Measurements from ENCODE around the gene CEMIP.

The CEMIP gene

GRCh38 chr15:80970658-80971057 is 191.5 kb downstream of the CEMIP start:
- H3K4me1 ChIP-seq: no peaks in the 10 kb centered on the region
- H3K9me3 ChIP-seq (replicated peaks in 1 of 11): peaks cover under 1 to 4% (median 2%) of the 10 kb centered on the region in 11 experiments; a peak in 13 of 22 replicates
- H4K20me1 ChIP-seq: peaks cover 12 to 52% (median 42%) of the 10 kb centered on the region in 11 experiments; a peak in 19 of 22 replicates
- peaks cover 38 to 81% (median 54%) of the 10 kb centered on the region in 11 experiments for H3K36me3 ChIP-seq
- no peak for TF ChIP-seq Cebpa-rat (IDR thresholded peaks at IDR 0.05)
- no peak overlapping the region for H3K27ac ChIP-seq
- H3K4me2 ChIP-seq: no peak overlapping the region
- no peaks in the 10 kb centered on the region for H3K27me3 ChIP-seq
- no peak overlapping the region for H3K9ac ChIP-seq
- H3K4me3 ChIP-seq: no peak overlapping the region

GRCh38 chr15:80971143-80971542 is 192.0 kb downstream of the CEMIP start:
- Histone ChIP-seq H3K27ac (no peak overlapping the region), H3K4me2 (no peak overlapping the region), H3K9me3 (replicated peaks in 1 of 11) (no peaks in the 10 kb centered on the region; a peak in 1 of 22 replicates), H4K20me1 (peaks cover 14 to 57% (median 47%) of the 10 kb centered on the region in 11 experiments; a peak in 19 of 22 replicates), H3K36me3 (peaks cover 37 to 81% (median 59%) of the 10 kb centered on the region in 11 experiments), H3K27me3 (no peaks in the 10 kb centered on the region), H3K4me3 (no peak overlapping the region), H3K4me1 (no peaks in the 10 kb centered on the region; a peak in 1 of 20 replicates), H3K9ac (0 out of 22 replicates have a peak overlapping the region, but pooled peaks of 1 of the 11 experiments have one; percentile 4)
- no peak for TF ChIP-seq Cebpa-rat (IDR thresholded peaks at IDR 0.05)

- Histone ChIP-seq H3K27me3 (no peaks in the 10 kb centered on the region), H3K27ac (no peak overlapping the region), H4K20me1 (peaks cover 23 to 68% (median 59%) of the 10 kb centered on the region in 11 experiments; a peak in 20 of 22 replicates), H3K4me2 (no peak overlapping the region), H3K4me3 (no peak overlapping the region), H3K36me3 (peaks cover 45 to 81% (median 61%) of the 10 kb centered on the region in 11 experiments), H3K9ac (no peak overlapping the region), H3K4me1 (peaks cover 0 to 5% (median 0%) of the 10 kb centered on the region in 10 experiments; a peak in 2 of 20 replicates), H3K9me3 (replicated peaks in 1 of 11) (no peaks in the 10 kb centered on the region)
- no peak for TF ChIP-seq Cebpa-rat (IDR thresholded peaks at IDR 0.05)
Observed at GRCh38 chr15:80972276-80972675, 193.1 kb downstream of the CEMIP start.

GRCh38 chr15:80974914-80975313 is 195.7 kb downstream of the CEMIP start:
- H3K4me1 ChIP-seq: peaks cover 0 to 25% (median 0%) of the 10 kb centered on the region in 10 experiments; a peak in 4 of 20 replicates
- H3K36me3 ChIP-seq: peaks cover 49 to 81% (median 62%) of the 10 kb centered on the region in 11 experiments
- no peak overlapping the region for H3K4me2 ChIP-seq
- no peak overlapping the region for H3K27ac ChIP-seq
- TF ChIP-seq Cebpa-rat (IDR thresholded peaks at IDR 0.05): no peak
- no peak overlapping the region for H3K4me3 ChIP-seq
- H3K9ac ChIP-seq: no peak overlapping the region
- H4K20me1 ChIP-seq: peaks cover 40 to 95% (median 80%) of the 10 kb centered on the region in 11 experiments; a peak in 21 of 22 replicates
- no peaks in the 10 kb centered on the region for H3K27me3 ChIP-seq
- no peaks in the 10 kb centered on the region for H3K9me3 ChIP-seq (replicated peaks in 1 of 11)

GRCh38 chr15:80976851-80977250 is 197.7 kb downstream of the CEMIP start:
- no peak overlapping the region for H3K27ac ChIP-seq
- H3K4me1 ChIP-seq: peaks cover 0 to 29% (median 0%) of the 10 kb centered on the region in 10 experiments; a peak in 5 of 20 replicates
- no peak overlapping the region for H3K4me2 ChIP-seq
- no peaks in the 10 kb centered on the region for H3K27me3 ChIP-seq
- no peaks in the 10 kb centered on the region for H3K9me3 ChIP-seq (replicated peaks in 1 of 11)
- no peak overlapping the region for H3K4me3 ChIP-seq
- peaks cover 63 to 95% (median 80%) of the 10 kb centered on the region in 11 experiments for H3K36me3 ChIP-seq
- no peak for TF ChIP-seq Cebpa-rat (IDR thresholded peaks at IDR 0.05)
- no peak overlapping the region for H3K9ac ChIP-seq
- H4K20me1 ChIP-seq: peaks cover 37 to 92% (median 70%) of the 10 kb centered on the region in 11 experiments; a peak in 21 of 22 replicates

- Histone ChIP-seq H3K36me3 (peaks cover 70 to 96% (median 88%) of the 10 kb centered on the region in 11 experiments), H3K9me3 (replicated peaks in 1 of 11) (no peaks in the 10 kb centered on the region)
Observed at GRCh38 chr15:80977627-80978036, 198.5 kb downstream of the CEMIP start.

GRCh38 chr15:80978685-80979329 is 199.6 kb downstream of the CEMIP start:
- no peaks in the 10 kb centered on the region for H3K27me3 ChIP-seq
- H3K4me2 ChIP-seq: no peak overlapping the region
- peaks cover 55 to 92% (median 78%) of the 10 kb centered on the region in 11 experiments; a peak in 21 of 22 replicates for H4K20me1 ChIP-seq
- no peak overlapping the region for H3K4me3 ChIP-seq
- TF ChIP-seq Cebpa-rat (IDR thresholded peaks at IDR 0.05): no peak
- peaks cover 0 to 47% (median 0%) of the 10 kb centered on the region in 10 experiments; a peak in 6 of 20 replicates for H3K4me1 ChIP-seq
- H3K9me3 ChIP-seq (replicated peaks in 1 of 11): no peaks in the 10 kb centered on the region
- no peak overlapping the region for H3K27ac ChIP-seq
- peaks cover 63 to 95% (median 84%) of the 10 kb centered on the region in 11 experiments for H3K36me3 ChIP-seq
- no peak overlapping the region for H3K9ac ChIP-seq

More at GRCh38 chr15:80977627-80978036, 198.5 kb downstream of the CEMIP start:
- TF ChIP-seq Cebpa-rat (IDR thresholded peaks at IDR 0.05): no peak
- Histone ChIP-seq H4K20me1 (peaks cover 45 to 92% (median 75%) of the 10 kb centered on the region in 11 experiments; a peak in 21 of 22 replicates), H3K27me3 (no peaks in the 10 kb centered on the region), H3K4me3 (no peak overlapping the region), H3K4me2 (peak overlapping the region in 2 of 11 experiments; percentile 5 to 37; a peak in 2 of 22 replicates), H3K9ac (no peak overlapping the region), H3K4me1 (peaks cover 0 to 37% (median 0%) of the 10 kb centered on the region in 10 experiments; a peak in 5 of 20 replicates), H3K27ac (no peak overlapping the region)

- H3K4me2 ChIP-seq: no peak overlapping the region
- no peaks in the 10 kb centered on the region for H3K9me3 ChIP-seq (replicated peaks in 1 of 11)
- H3K36me3 ChIP-seq: peaks cover 60 to 90% (median 80%) of the 10 kb centered on the region in 11 experiments
- H3K27ac ChIP-seq: no peak overlapping the region
- no peak overlapping the region for H3K9ac ChIP-seq
- H3K27me3 ChIP-seq: no peaks in the 10 kb centered on the region
- peaks cover 57 to 94% (median 82%) of the 10 kb centered on the region in 11 experiments; a peak in 21 of 22 replicates for H4K20me1 ChIP-seq
- H3K4me1 ChIP-seq: peaks cover 0 to 55% (median 7%) of the 10 kb centered on the region in 10 experiments; a peak in 13 of 20 replicates
- no peak overlapping the region for H3K4me3 ChIP-seq
- no peak for TF ChIP-seq Cebpa-rat (IDR thresholded peaks at IDR 0.05)
Observed at GRCh38 chr15:80979538-80980200, 200.5 kb downstream of the CEMIP start.

- Histone ChIP-seq H3K4me2 (no peak overlapping the region), H3K36me3 (peaks cover 47 to 78% (median 73%) of the 10 kb centered on the region in 11 experiments), H3K9ac (no peak overlapping the region), H3K9me3 (replicated peaks in 1 of 11) (no peaks in the 10 kb centered on the region), H4K20me1 (peaks cover 44 to 95% (median 83%) of the 10 kb centered on the region in 11 experiments; a peak in 21 of 22 replicates), H3K4me3 (no peak overlapping the region), H3K4me1 (peaks cover 18 to 75% (median 29%) of the 10 kb centered on the region in 10 experiments), H3K27me3 (no peaks in the 10 kb centered on the region), H3K27ac (no peak overlapping the region)
- TF ChIP-seq Cebpa-rat (IDR thresholded peaks at IDR 0.05): no peak
Observed at GRCh38 chr15:80982205-80982604, 203.0 kb downstream of the CEMIP start.

All from BLaER1 treated with 17β-estradiol and CSF1 and Interleukin-3, amounts not matched to agents 10 nM and 100 nM (cell line).